ENCODE results near the gene CHRNA4.

CHRNA4 gene

DNA sequence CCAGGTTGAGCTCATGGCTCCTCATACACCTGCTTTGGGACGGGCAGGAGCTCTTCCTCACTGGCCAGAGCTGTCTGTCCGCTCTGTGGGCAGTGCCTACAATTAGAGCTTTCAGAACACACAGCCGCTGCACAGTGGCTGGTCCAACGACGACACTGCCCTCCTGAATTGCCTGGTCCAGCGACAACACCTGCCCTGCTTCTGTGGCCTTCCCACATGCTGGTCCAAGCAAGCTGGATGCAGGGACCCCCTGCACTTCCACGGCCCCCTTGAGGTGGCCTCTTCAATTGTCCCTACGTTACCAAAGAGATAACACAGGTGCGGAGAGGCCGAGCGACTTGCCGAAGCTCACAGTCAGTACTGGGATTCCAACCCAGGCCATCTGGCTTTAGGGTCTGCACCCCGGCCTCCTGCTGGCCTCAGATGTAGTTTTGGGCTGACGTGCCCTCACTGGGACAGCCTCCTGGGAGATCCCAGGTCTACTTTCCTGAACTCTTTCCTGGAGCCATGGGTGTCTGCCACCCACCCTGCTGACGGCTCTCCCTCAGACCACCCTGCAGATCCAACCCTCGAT, 1.4 kb upstream of the CHRNA4 start:
- DNase-seq = no peak

DNA sequence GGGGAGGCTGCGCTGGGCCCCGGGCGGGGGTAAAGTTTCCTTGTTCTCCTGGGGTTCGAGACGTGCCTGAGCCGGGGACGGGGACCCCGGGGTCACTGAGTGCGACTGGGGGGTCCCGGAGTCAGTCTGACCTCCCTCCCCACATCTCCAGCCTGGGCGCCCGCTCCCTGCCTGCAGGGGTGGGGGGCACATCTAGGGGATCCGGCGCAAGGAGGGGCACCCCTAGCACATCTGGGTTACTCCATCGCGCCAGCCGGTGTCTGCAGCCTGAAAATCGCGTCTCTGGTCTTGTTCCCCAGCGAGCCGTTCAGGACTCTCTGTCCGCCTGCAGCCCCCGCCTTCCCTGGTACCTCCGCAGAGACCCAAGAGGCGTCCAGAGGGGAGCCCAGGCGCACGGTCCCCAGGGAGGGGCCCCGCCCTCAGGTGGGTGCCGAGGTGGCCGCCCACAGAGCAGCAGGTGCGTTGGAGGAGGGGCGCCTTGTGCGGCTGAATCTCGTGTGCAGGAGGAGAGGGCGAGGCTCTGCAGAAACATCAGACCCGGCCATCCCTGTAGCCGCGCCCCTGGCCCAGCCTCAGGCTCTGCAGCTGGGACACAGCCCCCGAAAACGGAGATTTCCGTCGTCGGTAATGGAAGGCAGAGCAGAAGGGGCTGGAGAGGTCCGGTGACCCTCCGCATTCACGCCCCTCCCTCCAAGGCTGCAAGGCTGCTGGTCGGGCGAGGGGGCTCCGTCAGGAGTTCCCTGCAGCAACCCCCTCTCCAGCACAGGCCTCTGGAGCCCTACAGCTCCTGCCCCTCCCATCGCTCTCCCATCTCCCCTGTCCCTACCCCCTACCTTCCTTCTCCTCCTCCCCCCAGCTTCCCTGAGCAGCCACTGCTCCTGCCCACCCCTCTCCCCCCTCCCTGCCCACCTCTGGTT, 628 bp upstream of the CHRNA4 start:
- no peak for DNase-seq

DNA sequence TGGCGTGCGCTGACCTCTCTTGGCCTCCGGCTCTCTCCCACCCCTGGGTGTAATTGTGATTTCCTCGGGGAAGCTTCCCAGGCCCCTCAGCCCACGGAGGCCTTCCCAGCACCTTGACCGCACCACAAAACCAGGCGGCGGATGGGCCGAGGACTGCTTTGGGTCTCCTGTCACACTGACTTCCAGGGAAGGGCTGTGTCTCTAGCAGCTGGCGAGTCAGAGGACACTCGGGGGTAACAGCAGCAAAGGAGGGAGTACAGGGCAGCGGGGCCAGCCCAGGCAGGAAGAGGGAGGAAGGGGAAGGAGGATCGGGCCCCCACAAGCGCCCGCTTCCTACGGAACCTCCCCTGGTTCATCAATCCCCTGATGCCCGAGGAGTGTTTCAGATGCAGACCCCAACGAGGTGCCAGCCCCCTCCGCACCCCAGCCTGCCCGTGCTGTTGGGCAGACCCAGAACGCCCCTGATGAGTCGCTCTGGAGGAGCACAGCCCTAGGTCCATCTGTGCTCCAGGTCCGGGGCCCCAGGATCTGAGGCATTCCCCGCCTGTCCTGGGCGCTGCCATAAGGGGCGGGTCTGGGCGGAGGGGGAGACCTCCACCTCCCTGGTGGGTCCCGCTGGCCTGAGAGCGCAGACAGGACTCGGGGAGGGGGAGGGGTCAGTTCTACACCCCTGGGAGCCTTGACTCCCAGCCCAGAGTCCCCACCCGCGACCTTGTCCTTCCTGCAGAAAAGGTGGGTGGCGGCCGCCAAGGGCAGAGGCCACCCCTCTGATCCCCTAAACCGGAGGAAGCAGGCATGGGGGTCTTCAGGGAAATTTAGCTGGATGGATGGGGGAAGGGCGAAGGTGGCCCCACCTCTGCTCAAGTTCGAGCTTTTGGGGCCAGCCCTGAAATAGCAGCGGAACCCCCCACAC, 956 bp downstream of the CHRNA4 start:
- no peak for DNase-seq

DNA sequence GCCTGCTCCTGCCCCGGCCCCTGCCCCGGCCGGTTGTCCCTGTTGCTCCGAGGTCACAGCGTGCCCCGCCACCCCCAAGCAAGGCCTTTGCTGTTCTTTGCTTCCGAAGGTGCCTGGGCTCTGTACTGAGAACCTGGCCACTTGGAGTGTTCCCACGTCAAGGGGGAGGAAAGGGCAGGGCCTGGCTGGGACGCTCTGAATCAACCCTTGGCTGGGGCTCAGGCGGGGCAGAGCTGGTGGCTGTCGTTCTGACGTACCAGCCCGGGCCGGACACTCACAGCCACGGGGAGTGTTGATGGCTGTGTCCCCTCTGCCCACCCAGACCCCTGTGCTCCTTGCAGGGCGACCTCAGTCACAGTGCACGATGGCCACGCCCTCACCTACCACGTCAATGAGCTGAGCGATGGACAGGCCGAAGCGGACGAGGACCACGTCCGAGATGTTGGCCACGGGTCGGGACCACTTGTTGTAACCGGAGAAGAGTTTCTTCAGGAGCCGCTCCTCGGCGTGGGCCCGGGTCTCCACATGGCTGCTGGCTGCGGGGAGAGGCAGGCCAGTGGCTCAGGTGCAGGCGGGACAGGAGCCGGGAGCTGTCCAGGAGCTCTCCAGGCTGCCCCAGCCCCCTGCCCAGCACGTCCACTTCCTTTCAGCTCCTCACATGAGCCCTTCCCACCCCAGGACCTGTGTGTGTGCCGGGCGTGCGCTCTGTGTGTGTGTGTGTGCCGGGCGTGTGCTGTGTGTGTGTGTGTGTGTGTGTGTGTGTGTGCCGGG, 1.8 kb downstream of the CHRNA4 start:
- no peak for DNase-seq

DNA sequence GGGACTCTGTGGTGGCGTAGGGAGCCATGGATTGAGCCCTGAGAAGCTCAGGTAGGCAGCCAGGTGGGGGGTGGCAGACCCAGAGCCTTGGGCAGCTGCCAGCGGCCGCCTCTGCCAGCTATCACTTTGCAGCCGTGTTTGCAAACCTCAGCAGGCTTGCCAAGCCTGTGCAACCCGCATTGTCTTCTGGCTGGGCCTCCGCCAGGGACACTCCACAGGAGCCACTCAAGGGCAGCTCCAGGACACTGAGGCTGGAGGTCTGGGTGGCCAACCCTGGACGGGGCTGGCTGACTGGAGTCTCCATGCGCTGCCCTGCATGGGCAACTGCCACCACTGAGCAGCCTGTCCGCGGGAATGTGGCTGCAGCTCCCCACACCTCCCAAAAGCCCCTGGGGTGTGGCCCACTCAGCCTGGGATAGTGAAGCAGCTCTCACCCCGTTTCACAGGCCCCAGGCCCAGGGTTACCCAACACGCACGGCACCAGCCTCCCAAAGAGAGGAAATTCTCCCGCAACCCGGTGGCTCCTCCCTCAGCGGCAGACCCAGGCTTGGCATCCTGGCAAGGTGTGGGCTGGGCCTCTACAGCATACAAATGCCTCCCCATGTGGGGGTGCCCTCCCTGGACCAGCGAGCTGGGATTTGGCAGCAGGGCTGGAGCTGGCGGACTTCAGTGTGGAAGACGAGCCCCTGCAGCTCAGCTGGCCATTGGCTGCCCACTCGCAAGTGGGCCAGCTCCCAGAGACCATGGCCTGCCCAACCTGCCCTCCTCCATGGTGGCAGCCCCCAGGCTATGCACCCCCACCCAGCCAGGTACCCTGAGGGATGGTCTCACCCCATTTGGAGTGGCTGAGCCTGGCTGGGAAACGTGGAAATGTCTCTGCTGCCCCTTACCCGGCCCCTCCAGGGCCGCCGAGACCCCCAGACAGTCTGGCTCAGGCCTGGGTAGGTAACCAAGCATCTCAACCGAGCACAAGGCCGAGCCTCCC, 2.9 kb downstream of the CHRNA4 start:
- no peak for DNase-seq

DNA sequence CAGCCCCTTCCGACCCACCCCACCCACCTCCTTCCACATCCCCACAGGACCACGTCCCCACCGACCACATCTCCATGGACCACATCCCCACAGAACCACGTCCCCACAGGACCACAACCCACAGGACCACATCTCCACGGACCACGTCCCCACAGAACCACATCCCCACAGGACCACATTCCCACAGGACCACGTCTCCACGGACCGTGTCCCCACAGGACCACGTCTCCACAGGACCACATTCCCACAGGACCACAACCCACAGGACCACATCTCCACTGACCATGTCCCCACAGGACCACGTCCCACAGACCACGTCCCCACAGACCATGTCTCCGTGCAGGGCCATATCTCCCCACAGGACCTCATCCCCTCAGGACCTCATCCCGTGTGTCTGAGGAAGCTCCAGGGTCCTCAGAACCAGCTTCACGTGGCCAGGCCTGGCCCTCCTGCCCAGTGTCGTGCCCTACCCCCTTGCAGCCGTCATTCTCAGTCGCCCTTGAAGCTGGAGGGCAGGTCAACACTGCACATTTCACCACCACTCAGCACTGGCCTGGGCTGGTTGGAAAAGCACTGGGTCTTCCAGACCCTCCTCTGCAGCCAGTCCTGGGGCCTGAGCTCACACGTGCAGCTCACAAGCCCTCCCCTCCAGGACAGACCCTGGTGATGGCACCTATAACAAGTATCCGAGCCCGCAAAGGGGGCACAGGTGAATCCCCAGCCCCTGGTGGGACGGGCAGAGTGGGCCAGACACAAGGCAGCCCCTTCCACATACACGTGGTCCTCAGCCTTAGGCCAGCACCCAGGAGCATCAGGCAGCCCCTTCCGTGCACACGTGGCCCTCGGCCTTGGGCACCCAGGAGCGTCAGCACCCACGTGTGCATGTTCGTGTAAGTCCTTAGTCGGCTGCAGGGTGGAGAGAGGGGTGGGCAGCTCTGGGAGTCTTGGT, 3.9 kb downstream of the CHRNA4 start:
- DNase-seq = no peak

DNA sequence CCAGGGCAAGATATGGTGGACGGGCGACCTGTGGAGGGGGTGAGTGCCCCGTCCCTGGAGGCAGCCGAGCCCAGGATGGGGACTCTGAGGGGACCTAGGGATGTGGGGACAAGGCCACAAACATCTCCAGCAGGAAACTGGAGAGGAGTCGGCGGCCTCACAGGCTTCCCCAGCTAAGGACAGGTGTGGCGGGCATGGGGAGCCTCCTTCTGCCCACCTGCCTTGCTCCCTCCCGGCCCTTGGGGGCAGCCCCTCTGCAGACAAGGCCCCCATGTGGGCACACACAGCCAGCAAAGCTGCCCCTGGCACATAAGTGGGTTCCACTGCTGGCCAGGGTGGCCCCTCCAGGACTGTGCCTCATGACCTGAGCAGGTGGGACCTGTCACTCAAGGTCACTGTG, 4.6 kb downstream of the CHRNA4 start:
- DNase-seq = no peak

DNA sequence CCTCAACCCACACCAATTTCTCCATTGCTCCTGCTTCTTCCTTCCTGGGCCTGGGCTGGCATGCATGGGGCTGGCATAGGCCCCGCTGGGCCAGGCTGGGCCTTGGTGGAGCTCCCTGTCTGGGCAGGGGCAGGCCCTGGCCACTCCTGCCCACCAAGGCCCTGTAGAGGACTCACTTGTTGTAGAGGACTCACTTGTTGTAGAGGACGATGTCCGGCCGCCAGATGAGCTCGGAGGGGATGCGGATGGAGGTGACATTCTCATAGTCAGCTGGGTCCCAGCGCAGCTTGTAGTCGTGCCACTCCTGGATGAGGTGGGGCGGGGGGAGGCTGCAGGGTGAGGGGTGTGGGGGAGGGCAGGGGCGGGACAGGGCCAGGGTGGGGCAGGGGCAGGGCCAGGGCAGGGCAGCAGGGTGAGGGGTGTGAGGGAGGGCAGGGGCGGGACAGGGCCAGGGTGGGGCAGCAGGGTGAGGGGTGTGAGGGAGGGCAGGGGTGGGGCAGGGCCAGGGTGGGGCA, 5.3 kb downstream of the CHRNA4 start:
- DNase-seq = no peak

DNA sequence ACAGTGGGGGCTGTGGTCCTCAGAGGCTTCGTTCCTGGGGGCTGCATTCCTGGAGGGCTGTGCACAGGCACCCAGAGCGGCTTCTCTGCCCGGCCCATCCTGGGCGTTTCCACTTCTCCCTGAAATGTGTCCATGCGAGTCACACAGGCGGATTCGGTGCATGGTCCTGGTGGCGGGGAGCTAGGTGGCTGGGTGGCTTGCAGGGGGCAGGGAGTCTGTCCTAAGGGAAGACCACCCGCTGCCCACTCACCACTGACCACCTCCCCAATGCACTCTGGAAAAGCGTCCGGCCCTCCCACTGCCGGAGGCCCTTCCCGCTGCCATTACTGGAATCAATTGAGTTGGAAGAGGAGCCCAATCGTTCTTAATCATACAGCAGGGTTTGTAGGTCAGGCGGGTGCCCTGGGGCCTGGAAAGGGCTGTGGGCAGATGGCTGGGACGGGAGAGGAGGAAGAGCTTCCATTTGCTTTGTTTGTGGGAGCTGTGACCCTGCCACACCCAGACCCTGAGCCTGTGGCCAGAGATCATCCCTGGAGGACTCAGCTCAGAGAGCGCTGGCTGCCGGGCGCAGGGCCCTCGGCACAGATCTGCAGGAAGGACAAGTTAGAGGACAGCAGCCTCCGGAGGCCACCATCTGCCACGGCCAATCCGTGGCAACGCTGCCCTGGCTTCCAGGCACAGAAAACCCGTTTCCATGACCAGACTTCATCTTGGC, 6.4 kb downstream of the CHRNA4 start:
- DNase-seq = no peak

DNA sequence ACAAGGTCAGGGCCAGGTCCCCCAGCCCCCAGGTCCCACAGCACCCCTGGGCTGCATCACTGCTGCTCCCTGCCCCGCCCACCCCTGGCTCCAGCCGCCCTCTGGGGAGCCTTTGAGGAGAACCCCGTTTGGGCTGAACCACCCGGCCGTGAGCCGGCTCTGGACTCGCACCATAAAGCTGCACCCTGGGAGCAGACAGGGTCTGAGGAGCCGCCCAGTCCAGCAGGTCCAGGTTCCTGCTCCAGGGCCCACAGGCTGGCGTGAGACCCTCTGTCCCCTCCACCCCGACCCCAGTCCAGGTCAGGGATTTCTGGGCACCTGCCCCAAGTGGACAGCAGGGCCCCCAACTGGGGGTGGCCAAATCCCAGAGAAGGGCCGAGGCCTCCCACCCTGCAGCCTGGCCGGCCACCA, 8.3 kb downstream of the CHRNA4 start:
- DNase-seq = no peak

DNA sequence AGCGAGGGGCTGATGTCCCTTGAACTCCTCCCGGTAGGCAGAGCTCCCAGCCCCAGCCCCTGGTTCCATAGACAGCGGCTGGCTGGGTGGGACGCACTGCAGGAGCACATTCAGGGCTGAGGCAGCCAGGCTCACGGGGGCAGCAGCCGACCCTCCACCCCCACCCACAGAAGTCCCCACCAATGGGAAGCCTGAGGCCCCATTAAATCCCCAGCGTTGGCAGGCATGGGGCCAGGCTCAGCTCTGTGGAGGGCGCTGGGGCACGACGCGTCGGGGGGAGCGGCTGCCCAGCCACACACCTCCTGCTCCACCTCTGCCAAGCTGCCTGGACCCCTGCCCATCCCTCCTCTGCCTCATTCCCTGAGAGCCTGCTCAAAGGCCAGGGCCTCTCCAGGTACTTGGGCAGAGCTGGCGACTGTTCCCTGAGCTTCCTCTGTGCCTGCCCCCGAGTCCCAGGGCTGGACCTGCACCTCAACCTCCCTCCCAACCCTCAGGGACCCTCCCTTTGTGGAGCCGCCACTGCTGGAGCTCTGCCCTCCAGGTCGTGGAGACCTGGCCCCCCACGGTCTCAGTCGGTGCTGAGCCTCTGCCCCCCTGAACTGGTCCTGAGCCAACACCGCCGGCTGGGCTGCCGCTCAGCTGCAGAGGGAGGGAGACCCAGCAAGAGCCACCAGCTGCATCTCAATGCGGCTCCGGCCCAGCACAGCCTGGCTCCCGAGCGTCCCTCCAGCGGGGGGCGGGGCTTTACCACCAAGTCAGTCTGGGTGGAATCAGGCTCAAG, 9.1 kb downstream of the CHRNA4 start:
- no peak for DNase-seq

DNA sequence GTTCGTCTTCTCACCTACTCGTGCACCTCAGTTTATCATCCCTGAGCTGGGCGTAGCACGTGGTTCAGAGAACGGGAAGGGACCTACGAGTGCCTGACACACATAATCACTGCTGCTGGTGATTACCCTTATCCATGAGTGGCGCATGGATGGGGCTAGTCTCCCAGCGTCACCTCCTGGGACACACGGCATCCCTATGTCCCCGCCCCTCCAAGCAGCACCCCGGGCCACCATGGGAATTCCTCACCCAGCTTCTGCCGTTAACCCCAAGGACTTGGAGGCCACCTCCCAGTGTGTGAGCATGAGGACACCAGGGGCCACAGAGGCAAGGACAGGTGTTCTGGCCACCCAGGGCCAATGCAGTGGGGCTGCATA, 9.8 kb downstream of the CHRNA4 start:
- DNase-seq = no peak

DNA sequence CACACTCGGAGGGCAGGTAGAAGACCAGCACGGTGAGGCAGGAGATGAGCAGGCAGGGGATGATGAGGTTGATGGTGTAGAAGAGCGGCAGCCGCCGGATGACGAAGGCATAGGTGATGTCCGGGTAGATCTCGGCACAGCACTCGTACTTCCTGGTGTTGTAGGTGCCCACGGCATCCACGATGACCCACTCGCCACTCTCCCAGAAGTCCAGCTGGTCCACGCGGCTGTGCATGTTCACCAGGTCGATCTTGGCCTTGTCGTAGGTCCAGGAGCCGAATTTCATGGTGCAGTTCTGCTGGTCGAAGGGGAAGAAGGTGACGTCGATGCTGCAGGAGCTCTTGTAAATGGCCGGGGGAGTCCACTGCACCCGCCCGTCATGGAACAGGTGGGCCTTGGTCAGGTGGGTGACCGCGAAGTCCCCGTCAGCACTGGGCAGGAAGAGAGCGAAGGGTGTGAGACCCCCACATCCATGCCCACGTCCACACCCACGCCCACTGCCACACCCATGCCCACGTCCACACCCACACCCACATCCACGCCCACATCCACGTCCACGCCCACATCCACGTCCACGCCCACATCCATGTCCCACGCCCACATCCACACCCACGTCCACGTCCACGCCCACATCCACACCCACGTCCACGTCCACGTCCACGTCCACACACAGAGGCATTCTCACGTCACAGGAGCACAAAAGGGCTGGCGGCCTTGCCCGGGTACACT, 10.4 kb downstream of the CHRNA4 start:
- DNase-seq = no peak

DNA sequence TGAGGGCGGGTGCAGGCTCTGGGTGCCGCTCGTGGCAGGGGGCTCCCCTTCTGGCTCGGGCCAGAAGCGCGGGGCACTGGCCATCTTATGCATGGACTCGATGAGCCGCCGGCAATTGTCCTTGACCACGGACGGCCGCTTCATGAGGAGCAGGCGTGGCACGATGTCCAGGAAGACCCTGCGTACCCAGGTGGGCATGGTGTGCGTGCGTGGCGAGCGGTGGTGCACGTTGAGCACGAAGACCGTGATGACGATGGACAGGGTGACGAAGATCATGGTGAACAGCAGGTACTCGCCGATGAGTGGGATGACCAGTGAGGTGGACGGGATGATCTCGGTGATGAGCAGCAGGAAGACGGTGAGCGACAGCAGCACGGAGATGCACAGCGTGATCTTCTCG, 11.0 kb downstream of the CHRNA4 start:
- no peak for DNase-seq

DNA sequence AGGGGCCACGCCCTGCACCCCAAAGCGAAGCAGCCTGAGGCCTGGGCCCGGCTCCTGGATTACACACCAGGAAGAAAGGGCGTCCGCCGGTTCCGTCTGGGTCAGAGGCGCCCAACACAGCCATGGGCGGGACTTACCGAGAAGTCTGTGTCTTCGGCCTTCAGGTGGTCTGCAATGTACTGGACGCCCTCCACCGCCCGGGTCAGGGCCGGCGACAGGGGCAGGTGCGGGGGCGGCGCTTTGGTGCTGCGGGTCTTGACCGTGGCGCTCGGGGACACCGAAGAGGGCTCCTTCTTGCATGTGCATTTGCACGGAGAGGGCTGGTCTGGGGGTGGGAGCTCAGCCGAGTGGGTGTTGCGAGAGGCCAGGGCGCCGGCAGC, 11.6 kb downstream of the CHRNA4 start:
- DNase-seq = no peak

DNA sequence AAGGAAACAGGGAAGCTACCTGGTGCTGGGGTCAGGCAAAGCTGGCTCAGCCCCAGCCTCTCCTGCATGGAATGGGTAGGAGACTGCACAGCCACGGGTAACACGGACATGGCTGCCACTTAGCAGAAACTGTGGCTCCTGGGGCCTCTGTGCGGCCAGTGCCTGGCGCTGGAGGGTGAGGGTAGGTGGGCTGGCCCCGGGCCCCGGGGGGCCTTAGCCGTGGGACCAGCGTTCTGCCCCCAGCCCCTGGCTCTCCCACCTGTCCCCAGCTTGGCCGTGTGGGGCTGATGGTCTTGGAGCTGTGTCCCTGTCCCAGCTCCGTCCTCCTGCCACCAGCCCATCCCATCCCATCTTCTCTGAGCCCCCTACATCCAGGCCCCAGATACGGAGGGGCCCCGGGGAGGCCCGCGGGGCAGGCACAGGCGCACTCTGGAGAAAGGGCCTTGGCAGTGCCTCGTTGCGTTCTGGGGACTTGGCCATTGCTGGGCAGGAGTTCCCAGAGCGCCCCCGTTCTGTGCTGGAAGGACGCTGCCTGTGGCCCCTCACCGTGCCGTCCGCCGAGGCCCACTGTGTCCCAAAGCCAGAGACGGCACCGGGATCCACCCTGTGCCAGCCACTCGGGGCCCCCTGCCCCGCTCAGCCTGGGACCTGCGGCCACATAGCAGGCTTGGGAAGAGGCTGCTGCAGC, 12.2 kb downstream of the CHRNA4 start:
- no peak for DNase-seq
